WTC11 (cell line): Measurements from ENCODE around the gene OR10A6. TPM values are rescaled to one million over a fixed set of nuclear protein-coding genes. Genes with fewer than 3 reads are reported as not detected.

ENCODE experiments used
- ATAC-seq: fragments of 200-7000 bp; cut with Tn5 transposase; 2 replicates; pipeline ENCODE4 v1.10.0; 2021; ENCODE audit warnings: mild to moderate bottlenecking, moderate library complexity
- CTCF ChIA-PET: fragments of 300-600 bp; sonication (Branson Sonifier 250); formaldehyde crosslinking; loops from one replicate; lab custom pipeline; 2021; ENCODE audit warnings: antibody characterized with exemption; lab: Charles Lee
- POLR2A ChIA-PET: fragments of 350-600 bp; sonication (Branson Sonifier 250); formaldehyde crosslinking; loops from one replicate; lab custom pipeline; 2021; ENCODE audit warnings: antibody characterized with exemption; lab: Charles Lee
- DNase-seq: peaks from one replicate; pipeline ENCODE4 v3.0.0; 2021; ENCODE audit warnings: low spot score
- H3K27ac Mint-ChIP-seq: 2 replicates; pipeline ENCODE4 v1.8.0; 2021; ENCODE audit warnings: mixed read lengths
- H3K27me3 Mint-ChIP-seq: 2 replicates; pipeline ENCODE4 v1.8.0; 2021; ENCODE audit warnings: low read depth, mild to moderate bottlenecking, moderate library complexity, mixed read lengths
- H3K36me3 Mint-ChIP-seq: 2 replicates; pipeline ENCODE4 v1.8.0; 2021; ENCODE audit warnings: mixed read lengths
- H3K4me1 Mint-ChIP-seq: 2 replicates; pipeline ENCODE4 v1.8.0; 2022; ENCODE audit warnings: mixed read lengths
- H3K4me3 Mint-ChIP-seq: 2 replicates; pipeline ENCODE4 v1.8.0; 2021; ENCODE audit warnings: mild to moderate bottlenecking, moderate library complexity, mixed read lengths
- H3K9me3 Mint-ChIP-seq: 2 replicates; pipeline ENCODE4 v1.8.0; 2021; ENCODE audit warnings: mixed read lengths
- AFF4 ChIP-seq: sonication (generic); formaldehyde crosslinking; IDR thresholded peaks from 2 replicates; pipeline ENCODE4 v1.8.1; 2023; ENCODE audit warnings: mild to moderate bottlenecking, missing genetic modification reagents, borderline replicate concordance
- AR ChIP-seq: fragments of 250-450 bp; sonication (Bioruptor Pico); IDR thresholded peaks from 2 replicates; pipeline ENCODE4 v1.9.0; 2021; ENCODE audit warnings: mild to moderate bottlenecking
- ATF1 ChIP-seq: sonication (generic); formaldehyde crosslinking; IDR thresholded peaks from 2 replicates; pipeline ENCODE4 v1.8.1; 2023; ENCODE audit warnings: mild to moderate bottlenecking, moderate library complexity, missing genetic modification reagents
- CBFB ChIP-seq: sonication (generic); formaldehyde crosslinking; IDR thresholded peaks from 2 replicates; pipeline ENCODE4 v1.8.1; 2022; ENCODE audit warnings: mild to moderate bottlenecking, low read depth, missing genetic modification reagents
- E2F5 ChIP-seq: sonication (generic); formaldehyde crosslinking; IDR thresholded peaks from 2 replicates; pipeline ENCODE4 v1.8.1; 2022; ENCODE audit warnings: mild to moderate bottlenecking, moderate library complexity, missing genetic modification reagents
- ESRRA ChIP-seq: sonication (generic); formaldehyde crosslinking; IDR thresholded peaks from 2 replicates; pipeline ENCODE4 v1.8.1; 2022; ENCODE audit warnings: mild to moderate bottlenecking, missing genetic modification reagents, borderline replicate concordance
- ETV6 ChIP-seq: sonication (generic); formaldehyde crosslinking; IDR thresholded peaks from 2 replicates; pipeline ENCODE4 v1.8.1; 2022; ENCODE audit warnings: mild to moderate bottlenecking, missing genetic modification reagents
- FOXJ3 ChIP-seq: sonication (generic); formaldehyde crosslinking; IDR thresholded peaks from 2 replicates; pipeline ENCODE4 v1.9.0; 2021; ENCODE audit warnings: missing genetic modification reagents, mild to moderate bottlenecking, borderline replicate concordance
- FOXP4 ChIP-seq: sonication (generic); formaldehyde crosslinking; IDR thresholded peaks from 2 replicates; pipeline ENCODE4 v1.8.0; 2022; ENCODE audit warnings: mild to moderate bottlenecking, missing genetic modification reagents
- GABPB1 ChIP-seq: sonication (generic); formaldehyde crosslinking; IDR thresholded peaks from 2 replicates; pipeline ENCODE4 v1.8.1; 2023; ENCODE audit warnings: mild to moderate bottlenecking, missing genetic modification reagents
- NR1H2 ChIP-seq: sonication (generic); formaldehyde crosslinking; IDR thresholded peaks from 2 replicates; pipeline ENCODE4 v1.9.0; 2021; ENCODE audit warnings: mild to moderate bottlenecking, moderate library complexity, missing genetic modification reagents
- NR2C2 ChIP-seq: sonication (generic); formaldehyde crosslinking; IDR thresholded peaks from 2 replicates; pipeline ENCODE4 v1.8.0; 2022; ENCODE audit warnings: mild to moderate bottlenecking, missing genetic modification reagents
- NR3C1 ChIP-seq: sonication (generic); formaldehyde crosslinking; conservative IDR thresholded peaks from 2 replicates; pipeline ENCODE4 v1.8.1; 2023; ENCODE audit warnings: low read depth, mild to moderate bottlenecking, missing genetic modification reagents
- PRDM15 ChIP-seq: sonication (generic); formaldehyde crosslinking; IDR thresholded peaks from 2 replicates; pipeline ENCODE4 v1.8.0; 2022; ENCODE audit warnings: missing genetic modification reagents
- PREB ChIP-seq: sonication (generic); formaldehyde crosslinking; IDR thresholded peaks from 2 replicates; pipeline ENCODE4 v1.8.1; 2022; ENCODE audit warnings: mild to moderate bottlenecking, missing genetic modification reagents, moderate library complexity, borderline replicate concordance
- SMAD3 ChIP-seq: sonication (generic); formaldehyde crosslinking; IDR thresholded peaks from 2 replicates; pipeline ENCODE4 v1.8.0; 2022; ENCODE audit warnings: missing genetic modification reagents, mild to moderate bottlenecking, borderline replicate concordance
- SOX15 ChIP-seq: fragments of 250-450 bp; sonication (Bioruptor Pico); IDR thresholded peaks from 2 replicates; pipeline ENCODE4 v1.9.0; 2021; ENCODE audit warnings: mild to moderate bottlenecking
- SP1 ChIP-seq: sonication (generic); formaldehyde crosslinking; conservative IDR thresholded peaks from 2 replicates; pipeline ENCODE4 v1.8.1; 2022; ENCODE audit warnings: missing genetic modification reagents
- ZNF416 ChIP-seq: fragments of 250-450 bp; sonication (Bioruptor Pico); IDR thresholded peaks from 2 replicates; pipeline ENCODE4 v1.9.0; 2021; ENCODE audit warnings: mild to moderate bottlenecking, inconsistent platforms
- ZNF423 ChIP-seq: fragments of 250-450 bp; sonication (Bioruptor Pico); IDR thresholded peaks from 2 replicates; pipeline ENCODE4 v2.1.2; 2022; ENCODE audit warnings: mild to moderate bottlenecking, moderate library complexity
- total RNA-seq: library from RNA; stranded (reverse); gene quantifications from 3 replicates; pipeline ENCODE4 v1.2.3, GENCODE V29; 2021

OR10A6 gene
- total RNA-seq, 1 experiment from 2014 or later, result not detected

GRCh38 chr11:7974668-7975067, 43.6 kb upstream of the OR10A6 start (continued):
- TF ChIP-seq FOXJ3 (CRISPR knock-in tag) (no peak), E2F5 (CRISPR knock-in tag) (no peak), SP1 (CRISPR knock-in tag) (no peak), ETV6 (no peak), GABPB1 (no peak), ZNF423 (CRISPR knock-in tag) (no peak), AR (CRISPR knock-in tag) (no peak), PREB (CRISPR knock-in tag) (no peak), PRDM15 (CRISPR knock-in tag) (no peak), FOXP4 (no peak), ESRRA (CRISPR knock-in tag) (no peak)

GRCh38 chr11:7973011-7973410, 41.9 kb upstream of the OR10A6 start:
- ATAC-seq, result no peak
- Mint-ChIP-seq H3K36me3 (peaks cover 6% of the 10 kb centered on the region), H3K27ac (no peak overlapping the region), H3K27me3 (no peaks in the 10 kb centered on the region; the same call in 1 of the 2 replicates), H3K4me1 (peaks cover 42% of the 10 kb centered on the region), H3K4me3 (no peak overlapping the region), H3K9me3 (peaks cover 12% of the 10 kb centered on the region)
- CTCF ChIA-PET, result no interaction called here
- TF ChIP-seq SOX15 (CRISPR knock-in tag), result no peak
- TF ChIP-seq SMAD3 (CRISPR knock-in tag), result no peak
- no peak for TF ChIP-seq ZNF416 (CRISPR knock-in tag)
- TF ChIP-seq AFF4 (CRISPR knock-in tag), result no peak
- no peak for TF ChIP-seq NR3C1
- TF ChIP-seq NR1H2, result no peak
- TF ChIP-seq NR2C2 (CRISPR knock-in tag), result no peak
- TF ChIP-seq ATF1 (CRISPR knock-in tag), result no peak
- TF ChIP-seq CBFB, result no peak
- POLR2A ChIA-PET, result no interaction called here
- DNase-seq, result no peak
